HG03175 (cell line): ENCODE measurements around the gene CDK11B.

Experiments used
- ATAC-seq: cut with Tn5 transposase; IDR thresholded peaks from one replicate; pipeline ENCODE4 v1.9.1; 2021; ENCODE audit warnings: mild to moderate bottlenecking, moderate library complexity; ENCODE audit not compliant: unreplicated experiment

CDK11B gene

DNA sequence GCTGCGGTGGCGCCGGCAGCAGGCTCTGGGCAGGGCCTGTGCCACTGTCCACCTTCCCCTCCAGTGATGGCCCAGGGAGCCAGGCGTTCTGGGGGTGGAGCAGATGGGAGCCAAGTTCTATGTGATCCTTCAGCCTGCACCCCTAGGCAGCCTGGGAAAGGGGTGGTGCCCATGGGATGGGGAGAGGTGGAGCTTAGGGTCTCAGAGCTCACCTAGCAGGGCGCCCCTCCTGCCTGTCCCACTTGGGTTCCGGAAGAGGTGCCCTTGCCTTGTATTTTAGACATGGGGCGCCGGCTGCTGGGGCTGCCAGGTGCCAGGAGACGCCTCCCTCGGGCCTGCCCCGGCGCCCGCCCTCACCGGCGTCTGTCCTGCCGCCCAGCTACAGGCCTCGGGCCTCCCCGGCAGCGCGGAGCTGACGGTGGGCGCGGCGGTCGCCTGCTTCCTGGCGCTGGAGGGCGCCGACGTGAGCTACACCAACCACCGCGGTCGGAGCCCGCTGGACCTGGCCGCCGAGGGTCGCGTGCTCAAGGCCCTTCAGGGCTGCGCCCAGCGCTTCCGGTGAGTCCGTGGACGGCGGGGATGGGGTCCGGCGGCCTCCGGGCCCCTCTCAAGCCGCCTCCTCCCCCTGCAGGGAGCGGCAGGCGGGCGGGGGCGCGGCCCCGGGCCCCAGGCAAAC is 29.9 kb downstream of the CDK11B start:
- no peak for ATAC-seq

DNA sequence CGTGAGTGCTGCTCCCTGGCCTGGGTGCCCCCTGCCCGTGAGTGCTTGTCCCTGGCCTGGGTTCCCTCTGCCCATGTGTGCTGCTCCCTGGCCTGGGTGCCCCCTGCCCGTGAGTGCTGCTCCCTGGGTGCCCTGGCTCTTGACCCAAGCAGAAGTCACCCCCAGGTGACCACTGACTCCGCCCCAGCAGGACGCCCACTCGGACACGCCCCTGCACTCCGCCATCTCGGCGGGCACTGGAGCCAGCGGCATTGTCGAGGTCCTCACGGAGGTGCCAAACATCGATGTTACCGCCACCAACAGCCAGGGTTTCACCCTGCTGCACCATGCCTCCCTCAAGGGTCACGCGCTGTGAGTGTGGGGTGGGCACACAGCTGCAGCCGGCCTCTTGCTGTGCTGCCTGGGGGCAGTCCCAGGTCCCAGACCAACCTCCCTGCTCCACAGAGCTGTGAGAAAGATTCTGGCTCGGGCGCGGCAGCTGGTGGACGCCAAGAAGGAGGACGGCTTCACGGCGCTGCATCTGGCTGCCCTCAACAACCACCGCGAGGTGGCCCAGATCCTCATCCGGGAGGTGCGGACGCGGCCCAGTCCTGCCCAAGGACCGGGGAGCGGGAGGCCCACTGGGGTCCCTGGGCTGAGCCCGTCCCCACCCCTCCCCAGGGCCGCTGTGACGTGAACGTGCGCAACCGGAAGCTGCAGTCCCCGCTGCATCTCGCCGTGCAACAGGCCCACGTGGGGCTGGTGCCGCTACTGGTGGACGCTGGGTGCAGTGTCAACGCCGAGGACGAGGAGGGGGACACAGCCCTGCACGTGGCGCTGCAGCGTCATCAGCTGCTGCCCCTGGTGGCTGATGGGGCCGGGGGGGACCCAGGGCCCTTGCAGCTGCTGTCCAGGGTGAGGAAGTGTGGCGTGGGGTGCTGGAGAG is 30.7 kb downstream of the CDK11B start:
- no peak for ATAC-seq

GRCh38 chr1:1627261-1627828 is 31.5 kb downstream of the CDK11B start:
- no peak for ATAC-seq

- ATAC-seq = no peak
Observed at GRCh38 chr1:1626207-1627141, 32.3 kb downstream of the CDK11B start.

DNA sequence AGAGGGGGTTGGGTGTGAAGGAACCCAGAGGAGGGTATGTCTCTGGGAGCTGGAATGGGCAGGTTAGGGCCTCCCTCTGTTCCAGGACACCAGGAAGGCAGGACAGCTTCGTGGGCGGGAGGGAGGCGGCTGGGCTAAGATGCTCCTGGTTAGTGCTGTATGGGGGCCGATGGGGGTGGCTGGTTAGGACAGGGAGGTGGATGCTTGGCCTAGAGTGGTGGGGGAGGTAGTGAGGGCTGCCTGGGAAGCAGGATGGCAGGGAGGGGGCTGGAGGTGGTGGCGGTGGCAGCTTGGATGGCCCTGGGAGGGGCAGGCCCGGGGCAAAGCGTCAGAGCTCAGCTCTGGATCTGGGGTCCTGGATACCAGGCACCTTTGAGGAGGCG is 33.0 kb downstream of the CDK11B start:
- ATAC-seq = no peak

GRCh38 chr1:1625404-1625775 is 33.4 kb downstream of the CDK11B start:
- ATAC-seq = no peak

GRCh38 chr1:1624443-1625403 is 34.1 kb downstream of the CDK11B start:
- ATAC-seq = no peak

DNA sequence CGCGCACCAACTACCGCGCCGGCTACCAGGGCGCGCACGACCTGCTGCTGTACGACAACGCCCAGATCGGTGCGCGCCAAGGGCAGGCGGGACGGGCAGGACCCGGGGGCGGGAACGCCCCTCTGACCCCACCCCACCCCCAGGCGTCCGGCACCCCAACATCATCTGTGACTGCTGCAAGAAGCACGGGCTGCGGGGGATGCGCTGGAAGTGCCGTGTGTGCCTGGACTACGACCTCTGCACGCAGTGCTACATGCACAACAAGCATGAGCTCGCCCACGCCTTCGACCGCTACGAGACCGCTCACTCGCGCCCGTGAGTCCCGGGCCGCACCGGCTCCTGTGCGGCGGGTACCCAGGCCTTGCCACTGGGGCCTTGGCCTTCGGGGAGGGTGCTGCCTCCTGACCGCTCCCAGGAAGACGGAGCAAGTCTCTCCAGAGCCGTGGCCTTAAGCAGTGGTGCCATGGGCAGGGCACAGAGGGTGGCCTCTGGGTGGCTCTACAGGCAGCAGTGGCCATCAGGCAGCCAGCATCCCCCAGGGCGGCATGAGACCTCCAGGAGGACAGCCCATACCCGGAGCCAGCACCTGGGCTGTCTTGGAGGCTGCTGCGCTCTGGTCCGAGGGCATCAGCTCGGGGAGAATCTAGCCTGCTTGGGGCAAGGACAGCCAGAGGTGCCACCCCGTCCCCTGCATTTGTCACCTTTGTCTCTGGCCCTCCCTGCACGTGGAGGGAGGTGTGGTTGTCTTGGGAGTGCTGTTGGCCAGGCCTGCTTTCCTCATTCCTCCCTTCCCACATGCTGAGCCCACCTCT is 35.0 kb downstream of the CDK11B start:
- no peak for ATAC-seq

DNA sequence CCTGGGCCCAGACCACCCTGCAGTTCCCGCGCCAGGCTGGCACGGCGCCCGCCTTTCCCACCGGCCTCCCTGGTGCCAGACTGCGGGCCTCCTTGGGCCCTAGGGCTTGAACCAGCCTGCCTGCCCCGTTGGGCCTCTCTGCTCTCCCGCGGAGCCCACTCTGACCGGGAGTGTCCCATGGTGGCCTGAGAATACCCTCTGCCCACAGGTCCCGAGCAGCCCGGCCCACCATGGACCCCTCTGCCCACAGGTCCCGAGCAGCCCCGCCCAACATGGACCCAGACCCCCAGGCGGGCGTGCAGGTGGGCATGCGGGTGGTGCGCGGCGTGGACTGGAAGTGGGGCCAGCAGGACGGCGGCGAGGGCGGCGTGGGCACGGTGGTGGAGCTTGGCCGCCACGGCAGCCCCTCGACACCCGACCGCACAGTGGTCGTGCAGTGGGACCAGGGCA is 35.6 kb downstream of the CDK11B start:
- ATAC-seq = no peak

GRCh38 chr1:1622788-1623094 is 36.1 kb downstream of the CDK11B start:
- no peak for ATAC-seq

DNA sequence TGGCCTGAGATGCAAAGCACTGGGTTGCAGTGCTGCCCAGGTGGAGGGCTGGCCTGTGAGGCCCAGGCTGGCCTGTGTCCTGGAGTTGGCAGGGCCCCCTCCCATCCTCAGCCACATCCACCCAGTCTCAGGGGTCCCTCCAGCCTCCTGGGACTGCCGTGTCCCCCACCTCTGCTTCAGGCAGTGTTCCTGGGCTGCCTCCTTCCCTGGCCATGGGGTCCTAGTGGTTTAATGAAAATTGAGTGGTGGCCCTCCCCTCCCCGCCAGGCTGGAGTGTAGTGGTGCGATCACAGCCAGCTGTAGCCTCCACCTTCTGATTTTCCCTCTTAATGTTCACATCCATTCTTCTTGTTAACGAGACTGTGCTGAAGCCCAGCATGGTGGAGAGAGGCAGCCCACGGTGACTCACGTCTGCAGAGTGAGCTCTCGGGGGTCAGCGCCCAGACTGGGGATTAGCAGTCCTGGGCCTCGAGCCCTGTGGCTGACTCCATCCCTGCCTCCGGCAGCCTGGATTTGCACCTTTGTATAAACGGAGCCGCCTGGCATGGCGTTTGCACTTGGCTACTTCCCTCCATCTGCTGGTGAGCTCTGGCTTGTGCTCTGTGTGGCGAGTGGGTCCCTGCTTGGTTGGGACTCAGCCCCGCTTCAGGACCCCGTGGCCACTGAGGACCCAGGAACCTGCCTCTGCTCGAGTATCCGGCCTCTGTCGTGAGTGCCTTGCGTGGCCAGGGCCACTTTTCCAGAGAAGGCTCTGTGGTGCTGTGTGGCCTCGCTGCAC is 36.6 kb downstream of the CDK11B start:
- ATAC-seq = no peak

DNA sequence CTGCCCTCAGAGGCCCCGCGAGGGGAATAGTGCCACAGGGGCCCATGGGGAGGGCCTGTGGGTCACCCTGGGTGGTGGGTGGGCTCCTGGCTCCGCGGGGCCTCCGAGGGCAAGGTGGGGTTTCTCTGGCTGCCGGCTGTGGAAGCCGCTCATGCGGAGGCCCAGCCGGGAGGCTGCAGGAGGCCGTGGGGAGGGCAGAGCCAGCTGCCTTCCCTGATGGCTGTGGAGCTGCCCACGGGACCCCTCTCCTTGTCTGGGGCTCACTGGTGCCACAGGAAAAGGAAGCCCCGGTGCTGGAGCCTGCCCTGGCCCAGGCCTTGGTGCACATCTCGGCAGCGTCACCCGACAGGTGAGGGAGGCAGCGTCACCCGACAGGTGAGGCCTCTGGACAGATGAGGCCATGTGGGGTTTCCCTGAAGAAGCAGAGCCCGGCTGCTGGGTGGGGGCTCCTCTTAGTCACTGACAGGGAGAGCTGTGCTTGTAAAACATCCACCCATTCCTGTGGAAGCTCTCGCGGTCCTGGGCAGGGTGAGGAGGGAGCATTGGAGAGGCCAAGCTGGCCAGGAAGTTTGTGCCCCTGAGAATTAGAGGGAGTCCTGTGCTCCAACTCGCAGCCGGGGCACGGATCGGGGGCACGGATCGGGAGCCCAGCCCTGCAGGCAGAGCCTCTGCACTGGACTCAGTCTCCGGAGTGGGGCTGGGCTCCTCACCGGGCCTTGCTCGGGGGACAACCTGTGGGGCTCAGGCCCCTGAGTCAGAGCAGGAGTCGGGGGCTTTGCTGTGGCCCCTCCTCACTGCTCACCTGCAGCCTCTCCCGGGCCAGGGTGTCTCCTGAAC is 37.4 kb downstream of the CDK11B start:
- ATAC-seq = no peak

- ATAC-seq = no peak
Observed at GRCh38 chr1:1620433-1621139, 38.2 kb downstream of the CDK11B start.

GRCh38 chr1:1619917-1620361 is 38.9 kb downstream of the CDK11B start:
- no peak for ATAC-seq

- no peak for ATAC-seq
Observed at GRCh38 chr1:1618396-1619068, 40.3 kb downstream of the CDK11B start.

DNA sequence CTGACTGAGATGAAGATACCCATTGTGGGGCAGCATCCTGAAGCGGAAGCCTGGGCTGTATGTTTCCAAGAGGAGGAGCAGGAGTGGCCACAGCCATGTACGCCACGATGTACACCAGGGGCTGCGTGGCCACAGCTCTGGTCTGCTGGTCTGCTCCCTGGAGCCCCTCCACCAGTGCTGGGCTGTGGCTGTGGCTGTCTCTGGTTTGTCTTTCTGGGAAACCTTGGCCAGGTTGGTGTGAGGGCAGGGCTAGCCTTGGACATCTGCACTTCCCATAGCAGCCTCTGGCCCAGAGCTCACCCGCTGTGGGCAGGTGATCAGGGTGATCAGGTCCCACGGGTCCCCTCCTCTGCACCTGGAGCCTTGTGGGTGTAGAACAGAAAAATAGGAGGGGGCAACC is 40.9 kb downstream of the CDK11B start:
- ATAC-seq = no peak
